SK-N-SH treated with all-trans-retinoic acid at 6 μM for 48 hours (cell line): ENCODE results near the gene SOS1.

Source experiments
- ATAC-seq: fragments of 200-7000 bp; cut with Tn5 transposase; 3 replicates; pipeline ENCODE4 v1.9.1; 2020; ENCODE audit warnings: mild to moderate bottlenecking, moderate library complexity
- ARNTL ChIP-seq: fragments of 450-650 bp; formaldehyde crosslinking; IDR thresholded peaks from 2 replicates; pipeline ENCODE4 v1.5.0; 2020; ENCODE audit warnings: low read depth, mild to moderate bottlenecking, moderate library complexity, borderline replicate concordance
- BACH2 ChIP-seq: fragments of 250-450 bp; sonication (Bioruptor Pico); IDR thresholded peaks from 2 replicates; pipeline ENCODE4 v1.9.0; 2021; ENCODE audit warnings: mild to moderate bottlenecking, borderline replicate concordance
- ESRRG ChIP-seq: fragments of 250-450 bp; sonication (Bioruptor Pico); IDR thresholded peaks from 2 replicates; pipeline ENCODE4 v1.6.1; 2021; ENCODE audit warnings: mild to moderate bottlenecking
- ISL1 ChIP-seq: fragments of 250-450 bp; sonication (Bioruptor Pico); IDR thresholded peaks from 2 replicates; pipeline ENCODE4 v2.1.2; 2022; ENCODE audit warnings: mild to moderate bottlenecking, moderate library complexity
- PPARA ChIP-seq: fragments of 250-450 bp; sonication (Bioruptor Pico); IDR thresholded peaks from 2 replicates; pipeline ENCODE4 v1.5.0; 2020; ENCODE audit warnings: mild to moderate bottlenecking, borderline replicate concordance
- SNAI2 ChIP-seq: fragments of 250-450 bp; sonication (Bioruptor Pico); IDR thresholded peaks from 2 replicates; pipeline ENCODE4 v1.5.0; 2020; ENCODE audit warnings: mild to moderate bottlenecking, moderate library complexity
- TCF4 ChIP-seq: fragments of 250-450 bp; sonication (Bioruptor Pico); IDR thresholded peaks from 2 replicates; pipeline ENCODE4 v1.8.0; 2021; ENCODE audit warnings: mild to moderate bottlenecking, moderate library complexity, borderline replicate concordance
- TOX ChIP-seq: fragments of 250-450 bp; sonication (Bioruptor Pico); IDR thresholded peaks from 2 replicates; pipeline ENCODE4 v1.8.0; 2021; ENCODE audit warnings: mild to moderate bottlenecking, moderate library complexity, borderline replicate concordance
- ZFP3 ChIP-seq: fragments of 250-450 bp; sonication (Bioruptor Pico); IDR thresholded peaks from 2 replicates; pipeline ENCODE4 v1.5.0; 2020; ENCODE audit warnings: mild to moderate bottlenecking, moderate library complexity
- ZFP30 ChIP-seq: fragments of 450-650 bp; formaldehyde crosslinking; IDR thresholded peaks from 2 replicates; pipeline ENCODE4 v1.5.0; 2022; ENCODE audit warnings: mild to moderate bottlenecking, moderate library complexity
- ZNF70 ChIP-seq: fragments of 450-650 bp; formaldehyde crosslinking; IDR thresholded peaks from 2 replicates; pipeline ENCODE4 v1.5.0; 2020; ENCODE audit warnings: mild to moderate bottlenecking, moderate library complexity
- ZNF8 ChIP-seq: fragments of 450-650 bp; formaldehyde crosslinking; IDR thresholded peaks from 2 replicates; pipeline ENCODE4 v1.5.0; 2020; ENCODE audit warnings: mild to moderate bottlenecking, moderate library complexity
- TF ChIP-seq, protein P1 (sequence below): fragments of 250-450 bp; sonication (Bioruptor Pico); IDR thresholded peaks from 2 replicates; pipeline ENCODE4 v1.8.0; 2020; ENCODE audit warnings: mild to moderate bottlenecking, moderate library complexity, borderline replicate concordance
- TF ChIP-seq, protein P2 (sequence below): fragments of 250-450 bp; sonication (Bioruptor Pico); IDR thresholded peaks from 2 replicates; pipeline ENCODE4 v1.5.1; 2021; ENCODE audit warnings: mild to moderate bottlenecking, moderate library complexity
- TF ChIP-seq, protein P3 (sequence below): fragments of 250-450 bp; sonication (Bioruptor Pico); IDR thresholded peaks from 2 replicates; pipeline ENCODE4 v1.8.0; 2021; ENCODE audit warnings: low read depth, mild to moderate bottlenecking, moderate library complexity, borderline replicate concordance

The SOS1 gene

DNA sequence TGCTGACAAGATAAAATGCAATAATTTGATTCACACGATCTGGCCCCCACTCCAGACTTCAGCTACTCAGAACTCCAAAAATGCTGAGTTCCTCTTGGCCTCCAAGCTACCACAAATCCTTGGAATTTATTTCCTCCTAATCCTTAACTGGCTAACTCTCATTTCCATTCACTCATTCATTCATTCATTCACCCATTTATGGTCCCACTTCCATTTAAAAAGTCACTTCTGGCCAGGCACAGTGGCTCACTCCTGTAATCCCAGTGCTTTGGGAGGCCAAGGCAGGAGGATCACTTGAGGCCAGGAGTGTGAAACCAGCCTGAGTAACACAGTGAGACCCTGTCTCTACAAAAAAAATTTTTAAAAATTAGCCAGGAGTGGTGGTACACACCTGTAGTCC is 12.5 kb downstream of the SOS1 start (continued):
- no peak for TF ChIP-seq TOX (CRISPR knock-in tag)
- TF ChIP-seq SNAI2 (CRISPR knock-in tag), result no peak
- TF ChIP-seq ZFP3 (CRISPR knock-in tag), result no peak
- TF ChIP-seq TCF4 (CRISPR knock-in tag), result no peak
- no peak for TF ChIP-seq ISL1 (CRISPR knock-in tag)
- TF ChIP-seq BACH2 (CRISPR knock-in tag), result no peak
- TF ChIP-seq, protein P1, sequence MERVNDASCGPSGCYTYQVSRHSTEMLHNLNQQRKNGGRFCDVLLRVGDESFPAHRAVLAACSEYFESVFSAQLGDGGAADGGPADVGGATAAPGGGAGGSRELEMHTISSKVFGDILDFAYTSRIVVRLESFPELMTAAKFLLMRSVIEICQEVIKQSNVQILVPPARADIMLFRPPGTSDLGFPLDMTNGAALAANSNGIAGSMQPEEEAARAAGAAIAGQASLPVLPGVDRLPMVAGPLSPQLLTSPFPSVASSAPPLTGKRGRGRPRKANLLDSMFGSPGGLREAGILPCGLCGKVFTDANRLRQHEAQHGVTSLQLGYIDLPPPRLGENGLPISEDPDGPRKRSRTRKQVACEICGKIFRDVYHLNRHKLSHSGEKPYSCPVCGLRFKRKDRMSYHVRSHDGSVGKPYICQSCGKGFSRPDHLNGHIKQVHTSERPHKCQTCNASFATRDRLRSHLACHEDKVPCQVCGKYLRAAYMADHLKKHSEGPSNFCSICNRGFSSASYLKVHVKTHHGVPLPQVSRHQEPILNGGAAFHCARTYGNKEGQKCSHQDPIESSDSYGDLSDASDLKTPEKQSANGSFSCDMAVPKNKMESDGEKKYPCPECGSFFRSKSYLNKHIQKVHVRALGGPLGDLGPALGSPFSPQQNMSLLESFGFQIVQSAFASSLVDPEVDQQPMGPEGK (CRISPR knock-in tag), result no peak
- no peak for TF ChIP-seq ARNTL
- TF ChIP-seq ZNF8 (CRISPR knock-in tag), result no peak
- TF ChIP-seq ZNF70 (CRISPR knock-in tag), result no peak
- TF ChIP-seq, all 23 proteins: peak for 0

DNA sequence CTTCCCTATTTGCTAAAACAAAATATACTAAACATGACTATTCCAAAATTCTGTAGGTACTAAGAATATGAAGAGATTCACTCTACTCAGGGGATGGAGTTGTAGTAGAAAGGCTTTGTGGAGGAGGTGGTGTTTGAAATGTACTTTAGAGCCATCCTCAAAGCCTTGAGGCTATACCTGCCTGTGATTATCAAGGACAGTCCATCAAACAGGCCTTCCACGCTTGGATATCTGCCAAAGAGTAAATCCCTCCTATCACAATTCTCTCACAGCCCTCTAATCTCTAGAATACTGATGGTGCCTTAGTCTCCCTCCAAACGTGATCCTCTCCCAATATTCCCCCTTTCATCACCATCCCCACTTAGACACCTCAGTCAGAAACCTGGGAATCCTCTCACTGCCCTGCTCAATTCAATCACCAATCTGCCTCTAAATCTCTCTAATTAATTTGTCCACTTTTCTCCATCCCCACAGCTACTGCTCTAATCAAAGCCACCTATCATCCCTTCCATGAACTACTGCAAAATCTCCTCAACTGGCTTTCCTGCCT is 13.1 kb downstream of the SOS1 start:
- ATAC-seq, result peak; percentile 52
- no peak for TF ChIP-seq PPARA (CRISPR knock-in tag)
- TF ChIP-seq TCF4 (CRISPR knock-in tag), result 0 out of 2 replicates have a peak, but pooled peaks have one; percentile 29
- TF ChIP-seq ARNTL, result no peak
- TF ChIP-seq SNAI2 (CRISPR knock-in tag), result no peak
- TF ChIP-seq, protein P1 (CRISPR knock-in tag), result no peak

DNA sequence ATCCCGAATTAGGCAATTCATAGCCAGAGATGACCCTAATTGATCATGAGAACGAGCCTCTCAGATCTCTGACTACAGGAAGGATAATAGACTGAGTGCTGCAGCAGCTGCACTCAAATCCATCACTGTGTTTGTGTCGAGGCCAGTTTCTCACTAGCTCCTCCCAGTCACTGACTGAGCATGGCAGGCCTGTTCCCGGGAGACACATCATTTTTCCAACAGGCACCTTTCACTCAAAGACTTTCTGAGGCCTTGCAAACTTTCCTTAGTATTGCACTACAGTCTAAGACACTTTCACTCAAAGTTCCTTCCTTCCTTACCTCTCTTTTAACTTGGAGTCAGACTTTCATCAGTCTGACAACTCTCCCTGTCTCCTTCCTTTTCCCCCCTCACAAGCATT is 13.7 kb downstream of the SOS1 start:
- peak; percentile 93 for ATAC-seq
- TF ChIP-seq ZFP3 (CRISPR knock-in tag), result no peak
- no peak for TF ChIP-seq ESRRG (CRISPR knock-in tag)
- TF ChIP-seq, protein P2, sequence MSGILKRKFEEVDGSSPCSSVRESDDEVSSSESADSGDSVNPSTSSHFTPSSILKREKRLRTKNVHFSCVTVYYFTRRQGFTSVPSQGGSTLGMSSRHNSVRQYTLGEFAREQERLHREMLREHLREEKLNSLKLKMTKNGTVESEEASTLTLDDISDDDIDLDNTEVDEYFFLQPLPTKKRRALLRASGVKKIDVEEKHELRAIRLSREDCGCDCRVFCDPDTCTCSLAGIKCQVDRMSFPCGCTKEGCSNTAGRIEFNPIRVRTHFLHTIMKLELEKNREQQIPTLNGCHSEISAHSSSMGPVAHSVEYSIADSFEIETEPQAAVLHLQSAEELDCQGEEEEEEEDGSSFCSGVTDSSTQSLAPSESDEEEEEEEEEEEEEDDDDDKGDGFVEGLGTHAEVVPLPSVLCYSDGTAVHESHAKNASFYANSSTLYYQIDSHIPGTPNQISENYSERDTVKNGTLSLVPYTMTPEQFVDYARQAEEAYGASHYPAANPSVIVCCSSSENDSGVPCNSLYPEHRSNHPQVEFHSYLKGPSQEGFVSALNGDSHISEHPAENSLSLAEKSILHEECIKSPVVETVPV (CRISPR knock-in tag), result no peak
- no peak for TF ChIP-seq ZFP30 (CRISPR knock-in tag)
- TF ChIP-seq, protein P3, sequence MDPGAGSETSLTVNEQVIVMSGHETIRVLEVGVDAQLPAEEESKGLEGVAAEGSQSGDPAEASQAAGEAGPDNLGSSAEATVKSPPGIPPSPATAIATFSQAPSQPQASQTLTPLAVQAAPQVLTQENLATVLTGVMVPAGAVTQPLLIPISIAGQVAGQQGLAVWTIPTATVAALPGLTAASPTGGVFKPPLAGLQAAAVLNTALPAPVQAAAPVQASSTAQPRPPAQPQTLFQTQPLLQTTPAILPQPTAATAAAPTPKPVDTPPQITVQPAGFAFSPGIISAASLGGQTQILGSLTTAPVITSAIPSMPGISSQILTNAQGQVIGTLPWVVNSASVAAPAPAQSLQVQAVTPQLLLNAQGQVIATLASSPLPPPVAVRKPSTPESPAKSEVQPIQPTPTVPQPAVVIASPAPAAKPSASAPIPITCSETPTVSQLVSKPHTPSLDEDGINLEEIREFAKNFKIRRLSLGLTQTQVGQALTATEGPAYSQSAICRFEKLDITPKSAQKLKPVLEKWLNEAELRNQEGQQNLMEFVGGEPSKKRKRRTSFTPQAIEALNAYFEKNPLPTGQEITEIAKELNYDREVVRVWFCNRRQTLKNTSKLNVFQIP (CRISPR knock-in tag), result no peak

DNA sequence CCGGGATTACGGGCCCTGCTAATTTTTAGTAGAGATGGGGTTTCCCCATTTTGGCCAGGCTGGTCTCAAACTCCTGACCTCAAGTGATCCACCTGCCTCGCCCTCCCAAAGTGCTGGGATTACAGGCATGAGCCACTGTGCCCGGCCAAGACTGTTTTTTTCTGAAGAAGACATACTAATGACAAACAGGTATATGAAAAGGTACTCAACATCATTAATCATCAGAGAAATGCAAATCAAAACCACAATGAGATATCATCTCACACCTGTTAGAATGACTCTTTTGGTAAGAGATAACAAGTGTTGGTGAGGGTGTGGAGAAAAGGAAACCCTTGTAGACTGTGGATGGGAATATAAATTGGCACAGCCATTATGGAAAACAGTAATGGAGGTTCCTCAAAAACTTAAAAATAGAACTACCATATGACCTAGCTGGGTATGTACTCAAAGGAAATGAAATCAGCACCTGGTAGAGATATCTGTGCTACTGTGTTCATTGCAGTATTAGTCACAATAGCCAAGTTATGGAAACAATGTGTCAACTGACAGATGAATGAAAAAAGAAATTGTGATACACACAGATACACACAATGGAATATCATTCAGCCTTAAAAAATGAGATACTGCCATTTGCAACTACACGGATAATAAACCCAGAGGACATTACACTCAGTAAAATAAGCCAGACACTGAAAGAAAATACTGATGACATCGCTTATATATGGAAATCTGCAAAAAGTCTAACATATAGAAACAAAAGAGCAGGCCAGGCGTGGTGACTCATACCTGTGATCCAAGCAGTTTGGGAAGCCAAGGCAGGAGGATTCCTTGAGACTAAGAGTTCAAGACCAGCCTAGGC is 20.8 kb downstream of the SOS1 start:
- TF ChIP-seq, protein P3 (CRISPR knock-in tag), result no peak
- no peak for TF ChIP-seq SNAI2 (CRISPR knock-in tag)
- TF ChIP-seq BACH2 (CRISPR knock-in tag), result no peak
- no peak for TF ChIP-seq ZNF8 (CRISPR knock-in tag)
- ATAC-seq, result no peak; the same call in 2 of the 3 replicates
